Measurements from ENCODE around the gene PTF1A.

GRCh38 chr10:23155169-23155568 is 36.9 kb upstream of the PTF1A start:
- TF ChIP-seq CTCF (IDR thresholded peaks at IDR 0.05) (no peak), POLR2A (IDR thresholded peaks at IDR 0.05) (no peak)

Measured in thyroid gland (tissue), 4 donors.